HepG2 (cell line): Measurements from ENCODE around the gene FITM1. TPM values are rescaled to one million over a fixed set of nuclear protein-coding genes. Genes with fewer than 3 reads are reported as not detected.

Source experiments
- ARNTL ChIP-seq: sonication (generic); formaldehyde crosslinking; IDR thresholded peaks from 2 replicates; pipeline ENCODE4 v1.4.0; 2020; ENCODE audit warnings: mild to moderate bottlenecking, missing genetic modification reagents
- HINFP ChIP-seq: sonication (generic); formaldehyde crosslinking; IDR thresholded peaks from 2 replicates; pipeline ENCODE4 v1.4.0; 2020; ENCODE audit warnings: low read depth, mild to moderate bottlenecking, missing genetic modification reagents
- HIVEP1 ChIP-seq: sonication (generic); formaldehyde crosslinking; IDR thresholded peaks from 2 replicates; pipeline ENCODE4 v1.4.0; 2020; ENCODE audit warnings: mild to moderate bottlenecking, missing genetic modification reagents
- MLLT10 ChIP-seq: sonication (generic); formaldehyde crosslinking; IDR thresholded peaks from 2 replicates; pipeline ENCODE4 v1.4.0; 2020; ENCODE audit warnings: missing genetic modification reagents
- NR2C2 ChIP-seq: sonication (generic); formaldehyde crosslinking; IDR thresholded peaks from 2 replicates; pipeline ENCODE4 v1.4.0; 2020; ENCODE audit warnings: missing genetic modification reagents, mild to moderate bottlenecking, moderate library complexity, borderline replicate concordance
- POLR2AphosphoS5 ChIP-seq: IDR thresholded peaks from 2 replicates; pipeline ENCODE4 v1.6.1; 2012; ENCODE audit warnings: low read depth, low read length
- RELA ChIP-seq: sonication (generic); formaldehyde crosslinking; IDR thresholded peaks from 2 replicates; pipeline ENCODE4 v1.4.0; 2020; ENCODE audit warnings: missing genetic modification reagents
- STAG1 ChIP-seq: sonication (generic); formaldehyde crosslinking; IDR thresholded peaks from 2 replicates; pipeline ENCODE4 v1.4.0; 2020; ENCODE audit warnings: missing genetic modification reagents
- TBX3 ChIP-seq: fragments of 450-650 bp; IDR thresholded peaks from 2 replicates; pipeline ENCODE4 v1.6.1; 2017; ENCODE audit warnings: antibody characterized with exemption, mild to moderate bottlenecking, inconsistent platforms, borderline replicate concordance
- THAP7 ChIP-seq: sonication (generic); formaldehyde crosslinking; IDR thresholded peaks from 2 replicates; pipeline ENCODE4 v1.8.1; 2023; ENCODE audit warnings: mild to moderate bottlenecking, missing genetic modification reagents
- ZNF281 ChIP-seq: sonication (generic); formaldehyde crosslinking; IDR thresholded peaks from 2 replicates; pipeline ENCODE4 v1.4.0; 2020; ENCODE audit warnings: missing genetic modification reagents, borderline replicate concordance
- ZNF670 ChIP-seq: sonication (generic); formaldehyde crosslinking; IDR thresholded peaks from 2 replicates; pipeline ENCODE4 v1.8.0; 2022; ENCODE audit warnings: mild to moderate bottlenecking, missing genetic modification reagents, borderline replicate concordance
- ZNF672 ChIP-seq: sonication (generic); formaldehyde crosslinking; IDR thresholded peaks from 2 replicates; pipeline ENCODE4 v1.8.1; 2022; ENCODE audit warnings: missing genetic modification reagents
- ZSCAN31 ChIP-seq: sonication (generic); formaldehyde crosslinking; IDR thresholded peaks from 2 replicates; pipeline ENCODE4 v1.5.0; 2020; ENCODE audit warnings: low read depth, mild to moderate bottlenecking, missing genetic modification reagents
- polyA plus RNA-seq, 8 experiments: library from polyadenylated mRNA; depleted of rRNA in 3 of 8; stranded (reverse) in 7 of 8; unstranded in 1 of 8; fragments of >200 nt; fragmentation: Illumina TruSeq in 4 of 8; extraction: Trizol in 4 of 8; gene quantifications; 2 replicates each; pipeline versions ENCODE4 v1.2.1 to v1.2.3, GENCODE V29; 2011 to 2016; ENCODE audit warnings: low read depth in 4 of 8, missing spikeins in 1 of 8, mixed read lengths in 1 of 8; ENCODE audit not compliant: insufficient read depth in 1 of 8
- total RNA-seq, 5 experiments: library from RNA; depleted of rRNA; stranded (reverse); fragments of >200 nt; fragmentation: Illumina TruSeq; extraction: Trizol; gene quantifications; 2 replicates each; pipeline ENCODE4 v1.2.3, GENCODE V29; 2016; ENCODE audit warnings: low read depth in 1 of 5
- TF ChIP-seq, protein P1 (sequence below): sonication (generic); formaldehyde crosslinking; IDR thresholded peaks from 2 replicates; pipeline ENCODE4 v1.5.1; 2020; ENCODE audit warnings: missing genetic modification reagents, mild to moderate bottlenecking, borderline replicate concordance
- TF ChIP-seq, protein P2 (sequence below), 2 experiments: IDR thresholded peaks; 2 replicates each; pipeline ENCODE4 v1.6.1; 2011 to 2012; ENCODE audit warnings: low read length in 2 of 2, borderline replicate concordance in 1 of 2, low read depth in 1 of 2, mild to moderate bottlenecking in 1 of 2, moderate library complexity in 1 of 2

Gene FITM1
- total and polyA plus RNA-seq, 2 of the 13 experiments (the other 11 are each of a cell fraction or from before 2014, with no cell fraction given), result 2.7 to 5.8 TPM

DNA sequence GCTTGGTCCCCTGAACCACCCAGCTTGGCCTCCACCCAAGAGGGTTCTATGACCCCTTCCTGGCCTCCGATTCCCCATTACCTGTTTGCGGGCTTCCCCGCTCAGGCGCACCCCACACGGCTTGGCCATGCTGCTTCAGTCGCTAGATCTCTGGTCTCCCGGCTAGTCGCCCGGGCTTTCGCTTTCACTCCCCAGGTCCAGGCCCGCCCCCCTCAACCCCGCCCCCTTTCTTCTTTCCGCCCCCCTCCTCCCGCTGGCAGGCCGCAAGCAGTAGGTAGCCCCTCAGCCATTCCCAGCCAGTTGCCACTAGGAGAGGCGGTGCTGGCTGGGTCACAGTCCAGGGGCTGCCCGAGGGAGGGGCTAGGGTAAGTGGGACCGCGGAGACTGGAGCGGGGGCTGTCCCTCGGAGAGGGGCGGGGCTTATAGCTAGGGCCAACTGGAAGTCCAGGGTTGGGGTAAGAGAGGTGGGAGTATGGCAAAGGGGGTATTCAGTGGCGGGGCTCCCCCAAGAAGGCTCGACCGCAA lies 16.1 kb downstream of the FITM1 start, which contains the start of gene PSME2 (continued):
- TF ChIP-seq POLR2AphosphoS5 (peak; percentile 97), HIVEP1 (CRISPR knock-in tag) (peak; percentile 87), ARNTL (CRISPR knock-in tag) (no peak; the same call in 1 of the 2 replicates), RELA (0 out of 2 replicates have a peak, but pooled peaks have one; percentile 42), ZNF672 (CRISPR knock-in tag) (no peak), MLLT10 (no peak), TBX3 (no peak), STAG1 (CRISPR knock-in tag) (0 out of 2 replicates have a peak, but pooled peaks have one; percentile 21), HINFP (no peak), THAP7 (CRISPR knock-in tag) (peak; percentile 86), NR2C2 (CRISPR knock-in tag) (no peak), ZNF281 (peak; percentile 48; the same call in 1 of the 2 replicates), ZSCAN31 (no peak), ZNF670 (CRISPR knock-in tag) (no peak)
- TF ChIP-seq, protein P1, sequence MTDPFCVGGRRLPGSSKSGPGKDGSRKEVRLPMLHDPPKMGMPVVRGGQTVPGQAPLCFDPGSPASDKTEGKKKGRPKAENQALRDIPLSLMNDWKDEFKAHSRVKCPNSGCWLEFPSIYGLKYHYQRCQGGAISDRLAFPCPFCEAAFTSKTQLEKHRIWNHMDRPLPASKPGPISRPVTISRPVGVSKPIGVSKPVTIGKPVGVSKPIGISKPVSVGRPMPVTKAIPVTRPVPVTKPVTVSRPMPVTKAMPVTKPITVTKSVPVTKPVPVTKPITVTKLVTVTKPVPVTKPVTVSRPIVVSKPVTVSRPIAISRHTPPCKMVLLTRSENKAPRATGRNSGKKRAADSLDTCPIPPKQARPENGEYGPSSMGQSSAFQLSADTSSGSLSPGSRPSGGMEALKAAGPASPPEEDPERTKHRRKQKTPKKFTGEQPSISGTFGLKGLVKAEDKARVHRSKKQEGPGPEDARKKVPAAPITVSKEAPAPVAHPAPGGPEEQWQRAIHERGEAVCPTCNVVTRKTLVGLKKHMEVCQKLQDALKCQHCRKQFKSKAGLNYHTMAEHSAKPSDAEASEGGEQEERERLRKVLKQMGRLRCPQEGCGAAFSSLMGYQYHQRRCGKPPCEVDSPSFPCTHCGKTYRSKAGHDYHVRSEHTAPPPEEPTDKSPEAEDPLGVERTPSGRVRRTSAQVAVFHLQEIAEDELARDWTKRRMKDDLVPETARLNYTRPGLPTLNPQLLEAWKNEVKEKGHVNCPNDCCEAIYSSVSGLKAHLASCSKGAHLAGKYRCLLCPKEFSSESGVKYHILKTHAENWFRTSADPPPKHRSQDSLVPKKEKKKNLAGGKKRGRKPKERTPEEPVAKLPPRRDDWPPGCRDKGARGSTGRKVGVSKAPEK (CRISPR knock-in tag), result no peak
- TF ChIP-seq, protein P2, sequence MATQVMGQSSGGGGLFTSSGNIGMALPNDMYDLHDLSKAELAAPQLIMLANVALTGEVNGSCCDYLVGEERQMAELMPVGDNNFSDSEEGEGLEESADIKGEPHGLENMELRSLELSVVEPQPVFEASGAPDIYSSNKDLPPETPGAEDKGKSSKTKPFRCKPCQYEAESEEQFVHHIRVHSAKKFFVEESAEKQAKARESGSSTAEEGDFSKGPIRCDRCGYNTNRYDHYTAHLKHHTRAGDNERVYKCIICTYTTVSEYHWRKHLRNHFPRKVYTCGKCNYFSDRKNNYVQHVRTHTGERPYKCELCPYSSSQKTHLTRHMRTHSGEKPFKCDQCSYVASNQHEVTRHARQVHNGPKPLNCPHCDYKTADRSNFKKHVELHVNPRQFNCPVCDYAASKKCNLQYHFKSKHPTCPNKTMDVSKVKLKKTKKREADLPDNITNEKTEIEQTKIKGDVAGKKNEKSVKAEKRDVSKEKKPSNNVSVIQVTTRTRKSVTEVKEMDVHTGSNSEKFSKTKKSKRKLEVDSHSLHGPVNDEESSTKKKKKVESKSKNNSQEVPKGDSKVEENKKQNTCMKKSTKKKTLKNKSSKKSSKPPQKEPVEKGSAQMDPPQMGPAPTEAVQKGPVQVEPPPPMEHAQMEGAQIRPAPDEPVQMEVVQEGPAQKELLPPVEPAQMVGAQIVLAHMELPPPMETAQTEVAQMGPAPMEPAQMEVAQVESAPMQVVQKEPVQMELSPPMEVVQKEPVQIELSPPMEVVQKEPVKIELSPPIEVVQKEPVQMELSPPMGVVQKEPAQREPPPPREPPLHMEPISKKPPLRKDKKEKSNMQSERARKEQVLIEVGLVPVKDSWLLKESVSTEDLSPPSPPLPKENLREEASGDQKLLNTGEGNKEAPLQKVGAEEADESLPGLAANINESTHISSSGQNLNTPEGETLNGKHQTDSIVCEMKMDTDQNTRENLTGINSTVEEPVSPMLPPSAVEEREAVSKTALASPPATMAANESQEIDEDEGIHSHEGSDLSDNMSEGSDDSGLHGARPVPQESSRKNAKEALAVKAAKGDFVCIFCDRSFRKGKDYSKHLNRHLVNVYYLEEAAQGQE (IDR thresholded peaks at IDR 0.05; ENCODE audit: borderline replicate concordance in 1 of 2, low read depth in 1 of 2, low read length in 2 of 2), result 0 out of 4 replicates have a peak, but pooled peaks of 1 of the 2 experiments have one; percentile 7
